ENCODE results near the gene CERKL. TPM values are rescaled to one million over a fixed set of nuclear protein-coding genes. Genes with fewer than 3 reads are reported as not detected.

CERKL gene
- total and polyA plus RNA-seq, 2 donors (not counting 1 experiment from before 2014, with no cell fraction given): 0.03 TPM; not detected in 1

- no peak for TF ChIP-seq CTCF (IDR thresholded peaks at IDR 0.05)
- no peak for TF ChIP-seq EZH2 (IDR thresholded peaks at IDR 0.05; ENCODE audit: borderline replicate concordance, insufficient read depth, low read depth, low read length, poor library complexity, severe bottlenecking)
- Histone ChIP-seq H4K20me1 (ENCODE audit: control insufficient read depth, insufficient read depth, low read length, poor library complexity, severe bottlenecking) (no peaks in the 10 kb centered on the region), H3K4me3 (ENCODE audit: control extremely low read depth in 1 of 5, extremely low read depth in 1 of 5, insufficient read depth in 1 of 5, low read depth in 2 of 5, low read length in 4 of 5) (no peak overlapping the region), H3K27me3 (replicated peaks in 1 of 4; ENCODE audit: control extremely low read depth in 1 of 4, control insufficient read depth in 3 of 4, insufficient read depth in 4 of 4, low read length in 3 of 4) (peaks cover 0 to 7% (median 3%) of the 10 kb centered on the region in 4 experiments), H3K79me2 (ENCODE audit: control insufficient read depth, insufficient read depth, low read length) (no peaks in the 10 kb centered on the region), H3K4me2 (replicated peaks; ENCODE audit: low read depth, low read length, poor library complexity, severe bottlenecking) (no peak overlapping the region), H2AFZ (ENCODE audit: insufficient read depth, low read depth, low read length, poor library complexity, severe bottlenecking) (no peak overlapping the region), H3K4me1 (ENCODE audit: control insufficient read depth in 2 of 2, insufficient read depth in 2 of 2, low read length in 2 of 2) (no peaks in the 10 kb centered on the region), H3K36me3 (replicated peaks in 1 of 2; ENCODE audit: control extremely low read depth in 1 of 2, control insufficient read depth in 1 of 2, extremely low read depth in 1 of 2, insufficient read depth in 2 of 2, low read length in 1 of 2) (no peaks in the 10 kb centered on the region), H3K9ac (ENCODE audit: low read length) (no peak overlapping the region), H3K9me3 (ENCODE audit: control extremely low read depth in 1 of 3, control insufficient read depth in 2 of 3, insufficient read depth in 1 of 3, low read length in 2 of 3) (no peaks in the 10 kb centered on the region), H3K27ac (ENCODE audit: low read length in 2 of 2) (no peak overlapping the region)
- ATAC-seq (ENCODE audit: low read depth) (no peak), DNase-seq (no peak)
- intact Hi-C loops (cut with micrococcal nuclease): no loop called here
- ChIA-PET POLR2A (no interaction called here), CTCF (no interaction called here)
- WGBS (ENCODE audit: insufficient coverage): 0% methylated on average over 1 of the region's 1 CpG
- peaks cover 23% of the 10 kb centered on the region for H3K27me3 Mint-ChIP-seq
- no peak overlapping the region for H3K27ac Mint-ChIP-seq
- no peak overlapping the region for H3K4me3 Mint-ChIP-seq
- H3K9me3 Mint-ChIP-seq (ENCODE audit: insufficient read depth): peaks cover 2% of the 10 kb centered on the region
- H3K4me1 Mint-ChIP-seq: no peaks in the 10 kb centered on the region
Observed at GRCh38 chr2:181639686-181640085, 17.2 kb downstream of the CERKL start.

- Mint-ChIP-seq H3K9me3 (ENCODE audit: insufficient read depth) (no peaks in the 10 kb centered on the region), H3K4me1 (no peaks in the 10 kb centered on the region), H3K27ac (no peak overlapping the region), H3K4me3 (no peak overlapping the region), H3K27me3 (peaks cover 17% of the 10 kb centered on the region)
- Histone ChIP-seq H3K27me3 (replicated peaks in 1 of 4; ENCODE audit: control extremely low read depth in 1 of 4, control insufficient read depth in 3 of 4, insufficient read depth in 4 of 4, low read length in 3 of 4) (no peaks in the 10 kb centered on the region), H2AFZ (ENCODE audit: insufficient read depth, low read depth, low read length, poor library complexity, severe bottlenecking) (no peak overlapping the region), H3K36me3 (replicated peaks in 1 of 2; ENCODE audit: control extremely low read depth in 1 of 2, control insufficient read depth in 1 of 2, extremely low read depth in 1 of 2, insufficient read depth in 2 of 2, low read length in 1 of 2) (no peaks in the 10 kb centered on the region), H3K9ac (ENCODE audit: low read length) (no peak overlapping the region), H3K27ac (ENCODE audit: low read length in 2 of 2) (no peak overlapping the region), H4K20me1 (ENCODE audit: control insufficient read depth, insufficient read depth, low read length, poor library complexity, severe bottlenecking) (no peaks in the 10 kb centered on the region), H3K4me3 (ENCODE audit: control extremely low read depth in 1 of 5, extremely low read depth in 1 of 5, insufficient read depth in 1 of 5, low read depth in 2 of 5, low read length in 4 of 5) (no peak overlapping the region), H3K4me1 (ENCODE audit: control insufficient read depth in 2 of 2, insufficient read depth in 2 of 2, low read length in 2 of 2) (no peaks in the 10 kb centered on the region), H3K9me3 (ENCODE audit: control extremely low read depth in 1 of 3, control insufficient read depth in 2 of 3, insufficient read depth in 1 of 3, low read length in 2 of 3) (no peaks in the 10 kb centered on the region), H3K79me2 (ENCODE audit: control insufficient read depth, insufficient read depth, low read length) (no peaks in the 10 kb centered on the region), H3K4me2 (replicated peaks; ENCODE audit: low read depth, low read length, poor library complexity, severe bottlenecking) (no peak overlapping the region)
- ChIA-PET POLR2A (no interaction called here), CTCF (no interaction called here)
- intact Hi-C loops (cut with micrococcal nuclease): no loop called here
- DNase-seq (no peak), ATAC-seq (ENCODE audit: low read depth) (no peak)
- 100% methylated on average over 1 of the region's 4 CpGs for WGBS (ENCODE audit: insufficient coverage)
- TF ChIP-seq CTCF (IDR thresholded peaks at IDR 0.05) (no peak), EZH2 (IDR thresholded peaks at IDR 0.05; ENCODE audit: borderline replicate concordance, insufficient read depth, low read depth, low read length, poor library complexity, severe bottlenecking) (no peak)
Observed at GRCh38 chr2:181632733-181633401, 24.0 kb downstream of the CERKL start.

Data from B cell (primary cell).